ENCODE measurements around the gene ALKBH3.

Gene ALKBH3

DNA sequence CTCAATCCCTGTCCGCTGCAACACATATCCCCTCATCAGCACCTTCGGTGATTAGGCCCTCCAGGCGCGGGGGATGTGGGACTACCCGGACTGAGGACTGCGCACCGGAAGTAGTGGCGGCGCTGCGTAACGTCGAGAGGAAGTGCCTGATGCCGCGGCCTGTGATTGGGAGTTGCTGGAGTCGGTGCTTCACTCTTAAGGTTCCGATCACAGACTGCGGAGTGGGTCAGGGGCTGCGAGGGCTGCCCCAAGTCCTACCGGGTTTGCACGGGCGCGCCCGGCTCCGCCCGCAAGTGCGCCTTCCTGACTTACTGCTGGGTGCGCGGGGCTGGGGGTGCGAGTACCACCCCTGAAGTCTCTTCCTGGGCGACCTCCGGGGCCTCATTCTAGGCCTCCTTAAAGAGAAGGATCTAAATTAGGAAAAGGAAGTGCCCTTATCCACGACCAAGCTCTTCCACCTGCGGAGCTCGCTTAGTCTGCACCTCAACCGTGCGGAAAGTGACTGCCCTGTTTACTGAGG is at the start of gene ALKBH3:
ALKBH3 (plus strand) TSS at position 192 of the 520 bp plus-strand sequence. CDS start 1,822 bp downstream, outside the sequence.
- peak; percentile 96 for DNase-seq

DNA sequence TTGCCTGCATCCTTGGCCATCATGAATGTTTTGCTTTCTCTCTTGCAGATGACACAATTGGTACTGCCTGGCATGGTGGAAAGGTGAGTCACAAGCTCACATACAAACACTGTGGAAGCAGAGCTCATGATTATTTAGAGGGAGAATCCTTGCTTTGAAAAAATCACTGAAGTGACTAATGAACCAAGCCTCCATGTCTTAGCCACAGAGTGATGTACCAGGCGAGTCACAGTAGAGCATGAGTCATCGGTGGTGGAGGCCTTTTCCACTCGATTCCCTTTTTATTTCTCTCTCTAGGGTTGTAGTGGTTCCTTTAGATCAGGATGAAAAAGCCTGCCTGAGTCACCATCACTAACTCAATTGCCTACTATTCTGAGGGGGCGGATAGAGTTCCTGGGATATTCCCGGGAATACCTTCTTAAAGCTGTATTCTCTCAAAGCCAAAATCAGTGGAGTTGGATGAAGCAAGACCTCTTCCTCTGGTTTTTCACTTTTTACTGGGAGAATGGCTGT is 49.6 kb upstream of the ALKBH3 start:
- peak; percentile 100 for DNase-seq

DNA sequence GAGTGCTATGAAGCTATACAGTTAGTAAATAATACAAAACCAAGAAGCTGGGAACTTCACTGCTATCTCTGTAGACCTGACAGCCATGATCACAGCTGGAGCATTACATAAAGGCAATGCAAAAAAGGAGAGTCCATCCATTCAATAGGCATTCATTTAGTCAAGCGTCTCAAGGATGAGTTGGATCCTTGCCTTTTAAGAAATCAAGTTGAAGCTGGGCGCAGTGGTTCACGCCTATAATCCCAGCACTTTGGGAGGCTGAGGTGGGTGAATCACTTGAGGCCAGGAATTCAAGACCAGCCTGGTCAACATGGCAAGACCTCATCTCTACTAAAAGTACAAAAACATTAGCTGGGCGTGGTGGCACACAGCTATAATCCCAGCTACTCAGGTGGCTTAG is 48.1 kb upstream of the ALKBH3 start:
- no peak for DNase-seq

DNA sequence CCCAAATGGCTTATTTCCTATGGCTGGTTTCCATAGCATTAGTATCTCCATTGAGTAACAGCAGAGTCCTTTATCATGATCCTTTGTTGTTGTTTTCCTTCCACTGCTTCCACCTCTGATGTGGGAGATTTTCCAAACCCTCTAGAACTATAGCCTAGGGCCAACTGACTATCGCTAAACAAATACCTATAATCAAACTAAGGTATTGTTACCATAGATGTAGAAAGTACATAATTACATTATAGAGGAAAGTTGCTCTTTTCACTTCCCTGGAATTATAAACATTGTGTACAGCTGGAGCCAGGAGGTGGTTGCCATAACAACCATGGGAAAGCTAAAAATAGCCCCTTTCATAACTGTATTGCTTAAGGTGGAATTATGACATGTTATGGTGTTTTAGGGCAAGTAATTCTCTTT is 47.0 kb upstream of the ALKBH3 start:
- DNase-seq, result peak; percentile 61

DNA sequence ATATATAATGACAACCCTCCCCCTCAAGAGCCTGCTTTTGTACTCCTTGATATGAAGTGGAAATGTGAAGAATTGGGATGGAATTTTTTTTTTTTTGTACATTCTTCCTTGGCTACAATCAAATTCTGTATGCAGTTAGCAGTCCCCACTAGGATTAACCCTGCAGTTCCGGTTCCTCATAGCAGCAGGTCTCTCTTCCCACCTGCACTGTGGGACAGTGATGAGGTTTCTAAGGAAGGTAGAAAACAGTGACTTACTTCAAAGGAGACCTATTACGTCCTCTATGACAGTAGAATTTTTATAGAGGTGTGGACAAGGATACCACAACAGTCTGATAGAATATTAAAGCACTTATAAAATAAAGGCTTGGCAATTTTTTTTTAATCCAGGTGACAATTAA is 46.3 kb upstream of the ALKBH3 start:
- DNase-seq, result no peak

DNA sequence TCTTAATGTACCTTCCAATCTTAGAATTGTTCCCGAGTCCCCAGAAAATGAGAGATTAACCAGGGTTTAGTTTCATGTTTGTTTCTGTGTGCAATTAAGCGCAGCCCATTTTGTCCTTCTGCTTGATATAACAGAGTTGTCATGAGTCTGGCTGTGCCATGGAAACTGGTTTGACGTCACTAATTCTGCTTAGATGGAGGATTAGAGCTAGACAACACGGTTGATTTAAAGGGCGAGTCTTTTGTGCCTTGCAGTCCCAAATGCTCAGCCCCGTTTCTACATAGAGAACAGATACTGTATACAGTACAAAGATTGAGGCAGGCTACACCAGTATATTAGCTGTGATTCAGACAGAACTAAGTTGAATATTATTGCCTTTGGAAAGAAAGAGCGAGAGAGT is 45.5 kb upstream of the ALKBH3 start:
- no peak for DNase-seq

DNA sequence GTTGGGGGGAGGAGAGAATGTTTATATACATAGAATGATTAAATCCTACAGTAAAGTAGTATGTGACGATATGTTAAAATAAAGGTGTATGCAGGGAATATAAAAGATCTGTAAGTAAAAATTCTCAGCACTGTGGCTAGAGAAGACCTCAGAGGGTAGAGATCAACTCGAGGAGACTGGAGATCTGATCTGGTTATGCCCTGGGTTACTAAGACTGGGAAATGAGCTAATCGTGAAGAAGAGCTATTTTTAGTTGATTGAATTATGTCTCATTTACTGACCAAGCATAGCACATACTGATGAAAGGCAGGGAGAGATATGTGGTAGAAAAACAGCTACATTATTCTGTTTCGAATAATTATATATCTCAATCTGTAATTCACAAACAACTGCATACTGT is 42.8 kb upstream of the ALKBH3 start:
- no peak for DNase-seq

DNA sequence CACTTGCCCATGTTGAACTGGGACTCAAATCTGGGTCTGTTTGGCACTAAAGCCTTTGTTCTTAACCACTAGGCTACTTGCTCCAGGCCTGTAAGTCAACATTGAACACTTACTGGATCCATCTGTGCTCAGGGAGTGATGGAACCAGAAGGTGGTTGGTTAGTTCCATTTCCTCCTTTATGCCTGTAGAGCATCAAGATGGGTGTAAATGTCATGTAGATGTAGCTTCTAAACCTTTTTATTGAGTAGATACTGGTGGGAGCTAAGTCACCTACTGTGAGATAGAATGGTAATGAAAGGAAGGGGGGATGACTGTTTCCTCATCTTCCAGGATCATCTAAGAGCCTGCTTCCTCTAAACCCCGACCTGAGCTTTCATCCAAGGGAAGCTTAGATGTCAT is 38.6 kb upstream of the ALKBH3 start:
- DNase-seq, result no peak

DNA sequence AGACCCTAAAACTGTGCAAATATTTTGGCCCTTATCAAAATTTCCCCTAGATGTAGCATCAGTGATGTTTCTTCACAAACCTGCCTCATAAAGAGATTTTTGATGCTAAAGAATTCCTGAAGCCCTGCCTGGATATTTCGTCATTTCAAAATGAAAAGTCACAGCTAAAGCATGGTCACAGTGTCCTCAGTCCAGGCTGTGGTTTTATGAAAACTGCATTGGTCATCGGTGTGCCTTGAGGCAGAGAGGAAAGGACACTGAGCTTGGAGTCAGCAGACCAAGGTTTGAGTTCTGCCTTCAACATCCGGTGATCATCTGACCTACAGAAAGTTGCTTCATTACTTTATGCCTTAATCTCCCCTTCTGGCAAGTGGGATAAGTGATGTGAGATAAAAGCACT is 34.8 kb upstream of the ALKBH3 start:
- DNase-seq, result no peak

DNA sequence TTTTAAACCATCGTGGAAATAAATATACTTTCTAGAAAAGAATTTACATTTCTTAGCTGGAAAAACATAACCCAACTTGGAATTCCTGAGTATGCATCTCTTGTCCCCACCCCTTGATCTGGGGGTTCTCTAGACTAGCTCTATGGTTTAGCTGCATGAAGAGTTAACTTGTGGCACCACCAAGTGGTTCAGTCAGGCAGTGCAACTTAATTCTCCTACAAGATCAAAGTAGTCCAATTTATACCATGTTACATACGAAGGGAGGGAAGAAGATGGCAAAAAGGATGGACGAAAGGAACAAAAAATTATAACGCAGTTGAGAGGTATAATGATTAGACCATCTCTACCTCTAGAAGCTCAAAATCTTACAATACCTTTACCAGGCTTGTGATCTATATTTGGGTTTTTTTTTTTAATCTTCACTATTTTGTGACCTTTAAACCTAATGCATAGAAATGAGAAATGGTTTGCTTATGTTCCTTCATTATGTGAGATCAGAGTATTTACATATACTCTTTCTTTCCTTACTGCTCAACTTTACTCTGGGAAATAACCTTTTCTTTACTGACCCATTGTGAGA is 28.5 kb upstream of the ALKBH3 start:
- DNase-seq, result peak; percentile 77

DNA sequence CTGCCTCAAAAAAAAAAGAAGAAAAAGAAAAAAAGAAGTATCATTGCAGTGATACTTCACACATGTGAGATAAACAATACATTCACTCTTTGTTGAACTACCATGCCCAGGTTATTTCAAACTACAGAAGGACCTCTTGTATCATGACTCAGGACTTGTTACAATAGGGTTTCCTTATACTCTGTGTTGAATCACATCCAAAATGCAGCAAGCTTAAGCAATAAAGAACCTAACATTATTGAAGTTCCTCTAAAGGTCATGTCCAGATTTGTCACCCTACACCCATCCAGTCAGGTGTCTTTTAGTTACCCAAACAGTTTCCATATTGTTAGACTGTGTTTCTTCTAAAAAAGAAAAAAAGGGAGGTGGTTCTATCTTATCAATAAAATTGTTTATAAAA is 26.9 kb upstream of the ALKBH3 start:
- DNase-seq, result no peak

DNA sequence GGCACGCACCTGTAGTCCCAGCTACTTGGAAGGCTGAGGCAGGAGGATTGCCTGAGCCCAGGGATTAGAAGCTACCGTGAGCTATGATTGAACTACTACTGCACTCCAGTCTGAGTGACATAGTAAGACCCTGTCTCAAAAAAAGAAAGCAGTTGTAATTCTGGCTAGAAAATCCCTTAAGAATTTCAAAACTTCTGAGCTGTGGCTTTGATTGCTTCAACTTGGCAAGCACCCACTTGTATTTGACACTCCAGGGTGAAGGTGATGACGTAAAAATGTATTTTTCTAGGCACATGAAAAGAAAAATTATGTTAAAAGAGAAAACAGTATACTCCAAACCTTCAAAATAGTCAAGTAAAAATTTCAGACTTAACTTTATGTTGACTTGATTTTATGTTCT is 23.6 kb upstream of the ALKBH3 start:
- DNase-seq, result no peak

DNA sequence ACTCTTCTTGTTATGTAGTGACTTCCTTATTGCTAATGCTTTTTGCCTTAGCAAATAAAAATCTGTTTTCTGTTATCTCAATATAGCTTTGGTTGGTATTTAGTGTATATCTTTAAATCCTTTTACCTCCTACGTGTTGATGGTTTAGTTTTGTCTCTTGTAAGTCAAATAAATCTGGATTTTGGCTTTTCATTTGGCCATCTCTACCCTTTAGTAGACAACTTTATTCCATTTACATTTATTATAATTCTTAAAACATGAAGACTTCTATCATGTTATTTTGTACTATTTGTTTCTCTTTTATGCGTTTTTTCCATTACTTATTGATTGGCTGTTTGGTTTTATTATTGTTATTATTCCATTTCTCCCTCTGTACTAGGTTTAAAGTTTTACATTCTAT is 19.5 kb upstream of the ALKBH3 start:
- DNase-seq, result no peak

DNA sequence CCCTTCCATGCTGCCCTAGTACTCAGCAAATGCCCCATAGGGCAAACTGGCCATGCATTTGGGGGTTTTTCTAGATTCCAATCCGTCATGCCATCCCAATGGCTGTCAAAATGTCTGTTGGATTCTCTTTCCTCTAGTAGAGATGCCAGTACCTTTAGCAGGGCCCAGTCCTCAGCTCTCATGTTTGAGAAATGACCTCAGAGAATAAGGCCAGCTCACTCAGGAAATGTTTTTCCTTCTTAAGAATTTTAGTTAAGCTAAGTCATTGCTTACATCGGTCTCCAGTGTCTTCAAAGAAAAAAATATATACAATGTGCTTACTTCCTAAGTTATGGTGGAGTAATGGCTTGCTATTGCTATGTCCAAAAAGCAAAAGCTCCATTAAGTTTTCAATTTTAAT is 14.1 kb upstream of the ALKBH3 start:
- peak; percentile 24 for DNase-seq

DNA sequence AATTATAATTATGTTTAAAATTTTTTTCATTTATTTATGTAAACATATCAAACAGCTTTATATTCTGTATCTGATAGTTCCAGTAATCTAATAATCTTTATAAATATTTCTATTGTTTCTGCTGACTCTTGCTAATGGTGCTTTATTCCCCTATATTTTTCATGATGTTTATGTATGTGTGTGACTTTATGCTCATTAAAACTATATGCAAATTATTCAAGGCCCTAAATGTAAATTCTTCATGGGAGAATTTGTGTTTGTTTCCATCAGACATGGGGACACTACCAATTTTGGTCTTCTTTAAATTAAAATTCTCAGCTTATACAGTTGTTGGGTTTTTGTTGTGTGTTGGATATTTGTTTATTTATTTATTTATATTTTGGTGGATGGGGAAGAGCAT is 13.7 kb upstream of the ALKBH3 start:
- DNase-seq, result no peak

DNA sequence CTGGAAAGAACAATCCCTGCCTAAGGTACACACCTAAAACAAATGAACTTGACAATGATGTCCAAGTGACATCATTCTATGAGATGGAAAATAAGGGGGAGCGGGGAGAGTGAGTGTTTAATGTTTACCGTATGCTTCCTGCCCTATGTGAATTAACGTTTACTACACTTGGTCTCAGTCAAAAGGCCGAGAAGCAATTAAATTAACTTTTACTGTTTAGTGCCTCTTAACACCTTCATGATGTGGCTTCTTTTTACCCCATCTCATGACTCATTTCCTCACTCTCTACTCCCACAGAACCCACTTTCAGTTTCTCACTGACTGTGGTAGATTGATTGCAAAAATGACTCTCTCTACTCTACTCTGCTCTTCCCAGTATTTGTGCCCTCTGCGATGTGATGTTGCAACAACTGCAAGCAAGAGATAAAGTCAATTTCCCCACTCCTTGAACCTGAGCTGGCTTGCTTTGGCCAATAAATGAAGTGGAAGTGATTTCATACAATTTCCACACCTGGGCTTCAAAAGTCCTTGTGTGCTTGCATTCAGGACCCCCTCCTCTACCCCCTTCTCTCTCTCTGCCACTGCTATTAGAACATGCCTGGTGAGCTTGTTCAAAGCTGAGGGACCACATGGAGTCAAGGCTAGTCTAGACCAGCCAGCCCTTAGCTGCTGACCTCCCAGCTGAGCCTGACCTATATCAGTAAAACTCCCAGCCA is 11.6 kb upstream of the ALKBH3 start:
- peak; percentile 69 for DNase-seq

DNA sequence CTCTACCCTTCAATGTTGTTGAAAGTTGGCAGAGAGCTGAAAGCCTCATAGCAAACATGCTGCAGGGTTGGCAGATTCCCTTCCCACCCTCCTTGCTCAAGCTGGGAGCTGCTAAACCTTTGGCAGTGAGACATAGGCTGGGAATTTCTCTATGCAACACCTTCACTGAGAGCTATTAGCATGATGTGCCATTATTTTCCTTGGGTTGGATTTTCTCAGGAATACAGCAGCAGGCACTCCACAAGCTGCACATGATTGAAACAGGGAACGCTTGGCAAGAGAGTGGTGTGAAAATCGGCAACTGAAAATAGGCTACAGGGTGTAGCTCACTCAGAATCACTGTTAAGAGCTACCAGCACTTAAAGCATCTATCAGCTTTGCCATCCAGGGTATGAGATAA is 9.6 kb upstream of the ALKBH3 start:
- DNase-seq, result no peak

DNA sequence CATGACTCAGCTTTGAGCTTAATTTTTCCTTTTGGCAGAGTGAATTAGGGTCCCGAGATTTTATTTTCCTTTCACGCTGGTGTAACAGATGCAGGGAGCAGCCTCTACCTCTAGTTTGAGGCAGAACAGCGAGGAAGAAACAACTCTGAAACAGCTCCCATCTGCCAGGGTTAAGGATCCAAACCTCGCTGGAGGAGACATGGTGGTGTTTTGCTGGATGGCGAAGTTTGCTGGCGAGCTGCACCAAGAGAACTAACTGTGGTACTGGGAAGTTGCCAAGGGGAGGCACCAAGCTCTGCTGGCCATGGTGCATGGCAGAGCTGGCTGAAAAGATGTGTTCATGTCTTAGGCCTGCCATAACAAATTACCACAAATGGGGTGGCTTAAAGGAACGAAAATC is 7.6 kb upstream of the ALKBH3 start:
- no peak for DNase-seq

DNA sequence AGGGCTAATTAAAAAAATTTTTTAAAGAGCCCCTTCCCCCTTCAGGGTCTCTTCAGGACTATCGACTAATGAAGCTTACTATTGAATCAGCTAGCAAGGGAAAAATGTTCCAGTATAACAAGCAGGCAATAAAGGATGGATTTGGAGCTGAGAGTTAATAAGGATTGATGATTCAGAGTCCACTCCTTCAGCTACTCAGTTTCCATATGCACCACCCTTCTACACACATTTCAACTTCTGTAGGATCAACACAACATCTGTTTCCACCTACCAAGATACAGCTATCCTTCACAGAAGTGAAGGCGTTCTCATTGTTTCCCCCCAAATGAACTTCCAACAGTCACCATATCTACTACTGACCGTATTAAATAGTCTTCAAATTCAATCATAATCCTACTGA is 6.6 kb upstream of the ALKBH3 start:
- no peak for DNase-seq

DNA sequence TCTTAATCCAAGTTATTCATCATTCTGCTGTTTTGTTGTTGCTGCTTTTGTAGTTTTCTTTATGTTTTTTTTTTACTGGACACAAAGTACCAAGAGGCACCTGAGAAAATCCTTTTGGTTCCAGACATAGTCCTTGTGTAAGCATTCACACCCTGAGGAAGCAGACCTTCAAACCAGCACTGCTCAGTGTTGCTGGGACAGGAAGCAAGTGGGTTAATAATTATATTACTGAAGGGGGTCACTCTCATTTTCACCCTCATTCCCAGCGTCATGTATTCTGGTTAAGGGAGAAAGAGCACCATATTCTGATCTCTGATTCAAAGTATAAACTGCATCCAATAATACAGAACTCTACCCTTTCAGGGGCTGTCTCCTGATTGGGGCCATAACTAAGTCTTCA is 5.9 kb upstream of the ALKBH3 start:
- no peak for DNase-seq

DNA sequence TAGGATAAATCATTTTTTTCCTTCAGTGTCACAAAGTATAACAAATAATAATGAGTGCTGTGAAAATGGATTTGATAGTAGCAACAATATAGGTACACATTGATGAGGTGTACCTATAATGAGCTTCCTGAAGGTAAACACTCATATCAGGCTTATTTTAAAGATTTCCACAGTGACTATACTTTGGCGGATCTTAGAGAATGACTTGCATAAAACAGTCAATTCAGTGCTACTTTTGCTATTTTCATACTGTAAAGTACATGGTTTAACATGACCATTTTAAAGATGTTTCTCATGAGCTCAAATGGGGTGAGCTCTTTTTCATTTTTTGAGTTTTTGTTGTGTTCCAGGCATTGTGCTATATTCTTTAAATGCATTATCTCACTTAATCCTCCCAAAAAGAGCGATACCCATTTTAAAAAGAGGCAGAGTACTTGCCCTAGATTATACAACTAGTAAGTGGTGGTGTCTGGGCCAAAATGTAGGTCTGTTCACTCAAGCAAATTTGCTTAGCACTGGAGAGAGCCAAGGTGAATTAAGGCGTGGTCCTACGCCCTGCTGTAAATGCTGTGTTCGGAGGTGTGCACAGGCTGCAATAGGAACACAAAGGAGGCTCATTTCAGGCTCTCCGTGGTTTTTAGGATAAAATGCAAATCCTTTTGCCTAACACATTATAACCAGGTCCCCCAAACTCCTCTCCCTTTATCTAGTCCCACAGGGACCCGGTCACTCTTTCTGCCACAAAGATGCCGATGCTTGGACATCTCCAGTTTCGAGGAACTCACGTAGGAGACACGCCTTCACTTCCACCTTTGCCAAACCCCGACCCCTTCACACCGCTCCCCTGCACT is 617 bp upstream of the ALKBH3 start:
- no peak for DNase-seq

DNA sequence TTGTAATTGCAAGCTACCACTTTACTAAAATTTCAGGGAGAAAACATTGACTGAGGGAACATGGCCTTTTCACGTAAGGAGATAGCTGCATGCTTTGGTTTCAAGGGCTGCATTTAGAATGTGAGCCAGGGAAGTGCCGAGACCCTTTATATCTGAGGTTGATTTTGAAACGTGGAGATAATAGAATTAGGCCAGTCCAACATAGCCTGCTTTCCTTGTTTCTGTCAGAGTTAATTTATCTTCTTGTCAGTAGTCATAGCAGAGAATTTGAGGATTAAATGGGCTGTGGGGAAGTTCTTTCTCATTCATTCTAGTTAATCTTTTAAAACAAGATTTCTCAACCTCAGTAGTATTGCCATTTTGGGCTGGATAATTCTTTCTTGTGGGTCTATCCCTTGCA is 12.2 kb downstream of the ALKBH3 start:
- no peak for DNase-seq

DNA sequence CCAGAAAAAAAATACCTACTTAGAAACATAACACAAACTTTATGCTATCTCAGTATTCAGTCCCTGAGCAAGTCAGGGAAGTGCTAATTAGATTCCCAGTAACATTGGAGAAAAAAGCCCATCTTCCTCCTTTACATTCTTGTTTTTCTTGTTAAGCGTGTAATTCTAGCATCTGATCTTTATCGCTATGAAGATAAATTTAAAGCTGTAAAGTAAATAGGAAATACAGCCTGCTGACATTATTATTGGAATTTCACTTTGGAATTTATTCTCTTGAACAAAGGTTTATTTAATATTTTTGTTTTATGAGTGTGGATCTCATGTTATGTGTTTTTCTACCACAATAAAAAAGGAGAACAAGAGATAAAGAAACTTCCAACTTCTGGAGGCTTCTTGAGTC is 13.9 kb downstream of the ALKBH3 start:
- no peak for DNase-seq

DNA sequence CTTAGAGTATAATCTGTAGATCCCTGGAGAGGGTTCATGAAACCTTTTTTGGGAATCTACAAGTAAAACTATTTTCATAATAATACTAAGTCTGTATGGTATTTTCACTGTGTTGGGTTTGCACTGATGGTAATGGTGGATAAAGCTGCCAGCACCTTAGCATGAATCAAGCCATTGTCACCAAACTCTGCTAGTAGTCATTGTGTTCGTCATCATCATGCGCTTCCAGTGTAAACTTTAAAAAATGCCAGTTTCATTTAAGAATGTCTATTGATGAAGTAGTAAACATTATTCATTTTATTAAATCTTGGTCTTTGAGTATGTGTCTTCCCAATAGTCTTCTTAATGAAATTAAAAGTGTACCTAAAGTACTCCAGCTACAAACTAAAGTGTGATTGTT is 15.0 kb downstream of the ALKBH3 start:
- DNase-seq, result no peak
